Trophoblast cell (in vitro differentiated cells and primary cell): ENCODE data around the gene TENT5C.

Source experiments
- DNase-seq, 2 donors: peaks; one replicate each; pipeline ENCODE4 v3.0.0-alpha.2; 2016
- H2AFZ ChIP-seq: 2 replicates; pipeline ENCODE4 v1.6.1; 2013; ENCODE audit warnings: low read length, moderate library complexity, mild to moderate bottlenecking; ENCODE audit not compliant: insufficient read depth, poor library complexity
- H2AK5ac ChIP-seq: 2 replicates; pipeline ENCODE4 v1.6.1; 2013; ENCODE audit warnings: mild to moderate bottlenecking, low read length
- H2BK120ac ChIP-seq: 2 replicates; pipeline ENCODE4 v1.6.1; 2013; ENCODE audit warnings: low read length, mild to moderate bottlenecking, moderate library complexity; ENCODE audit not compliant: insufficient read depth, poor library complexity
- H2BK12ac ChIP-seq: 2 replicates; pipeline ENCODE4 v1.6.1; 2013; ENCODE audit warnings: mild to moderate bottlenecking, low read length, moderate library complexity
- H2BK5ac ChIP-seq: 2 replicates; pipeline ENCODE4 v1.6.1; 2013; ENCODE audit warnings: low read length, low read depth, moderate library complexity, mild to moderate bottlenecking; ENCODE audit not compliant: poor library complexity
- H3K14ac ChIP-seq: 2 replicates; pipeline ENCODE4 v1.6.1; 2013; ENCODE audit warnings: mild to moderate bottlenecking, low read length
- H3K18ac ChIP-seq: 2 replicates; pipeline ENCODE4 v1.6.1; 2013; ENCODE audit warnings: mild to moderate bottlenecking, low read length
- H3K23ac ChIP-seq: 2 replicates; pipeline ENCODE4 v1.6.1; 2013; ENCODE audit warnings: low read length
- H3K27ac ChIP-seq: 2 replicates; pipeline ENCODE4 v1.5.1; 2013; ENCODE audit warnings: low read depth, mild to moderate bottlenecking, inconsistent platforms, low read length, moderate library complexity
- H3K27me3 ChIP-seq: 2 replicates; pipeline ENCODE4 v1.6.1; 2013; ENCODE audit warnings: inconsistent platforms, mild to moderate bottlenecking, low read length, moderate library complexity; ENCODE audit not compliant: insufficient read depth
- H3K36me3 ChIP-seq, 2 experiments: 1 replicate in 1 of 2; 2 replicates in 1 of 2; pipeline ENCODE4 v1.6.1; 2013; ENCODE audit warnings: low read length in 2 of 2, mild to moderate bottlenecking in 2 of 2, moderate library complexity in 1 of 2; ENCODE audit not compliant: insufficient read depth in 2 of 2, control insufficient read depth in 1 of 2
- H3K4ac ChIP-seq: 2 replicates; pipeline ENCODE4 v1.6.1; 2013; ENCODE audit warnings: low read depth, mild to moderate bottlenecking, low read length, moderate library complexity
- H3K4me1 ChIP-seq, 2 experiments: 1 replicate in 1 of 2; 2 replicates in 1 of 2; pipeline ENCODE4 v1.6.1; 2013; ENCODE audit warnings: low read length in 2 of 2, mild to moderate bottlenecking in 2 of 2, moderate library complexity in 1 of 2; ENCODE audit not compliant: insufficient read depth in 2 of 2, control insufficient read depth in 1 of 2
- H3K4me2 ChIP-seq: 2 replicates; pipeline ENCODE4 v1.6.1; 2013; ENCODE audit warnings: inconsistent platforms, mild to moderate bottlenecking, low read length, moderate library complexity
- H3K4me3 ChIP-seq: 2 replicates; pipeline ENCODE4 v1.5.1; 2013; ENCODE audit warnings: mild to moderate bottlenecking, low read depth, low read length, inconsistent platforms
- H3K79me1 ChIP-seq: one replicate; pipeline ENCODE4 v1.6.1; 2013; ENCODE audit warnings: low read length
- H3K79me2 ChIP-seq: 2 replicates; pipeline ENCODE4 v1.6.1; 2013; ENCODE audit warnings: low read length, mild to moderate bottlenecking; ENCODE audit not compliant: control insufficient read depth, insufficient read depth, poor library complexity
- H3K9ac ChIP-seq: 2 replicates; pipeline ENCODE4 v1.6.1; 2013; ENCODE audit warnings: mild to moderate bottlenecking, low read length
- H3K9me3 ChIP-seq: 2 replicates; pipeline ENCODE4 v1.6.1; 2013; ENCODE audit warnings: low read depth, mild to moderate bottlenecking, control low read depth, inconsistent platforms, low read length; ENCODE audit not compliant: insufficient read depth
- H4K12ac ChIP-seq: 2 replicates; pipeline ENCODE4 v1.6.1; 2013; ENCODE audit warnings: low read depth, mild to moderate bottlenecking, low read length, moderate library complexity
- H4K8ac ChIP-seq: 2 replicates; pipeline ENCODE4 v1.6.1; 2013; ENCODE audit warnings: low read depth, mild to moderate bottlenecking, low read length, moderate library complexity
- H4K91ac ChIP-seq: one replicate; pipeline ENCODE4 v1.6.1; 2013; ENCODE audit warnings: low read depth, mild to moderate bottlenecking, low read length, moderate library complexity
- WGBS: extraction: QIAGEN DNeasy Blood & Tissue Kit; methylation state at CpG from one replicate; pipeline ENCODE4 v1.1.7; 2013; ENCODE audit warnings: missing lambda C conversion rate; ENCODE audit not compliant: insufficient read length, insufficient coverage; ENCODE audit errors: extremely low coverage; 5-methylcytosine and 5-hydroxymethylcytosine counted together

The TENT5C gene

DNA sequence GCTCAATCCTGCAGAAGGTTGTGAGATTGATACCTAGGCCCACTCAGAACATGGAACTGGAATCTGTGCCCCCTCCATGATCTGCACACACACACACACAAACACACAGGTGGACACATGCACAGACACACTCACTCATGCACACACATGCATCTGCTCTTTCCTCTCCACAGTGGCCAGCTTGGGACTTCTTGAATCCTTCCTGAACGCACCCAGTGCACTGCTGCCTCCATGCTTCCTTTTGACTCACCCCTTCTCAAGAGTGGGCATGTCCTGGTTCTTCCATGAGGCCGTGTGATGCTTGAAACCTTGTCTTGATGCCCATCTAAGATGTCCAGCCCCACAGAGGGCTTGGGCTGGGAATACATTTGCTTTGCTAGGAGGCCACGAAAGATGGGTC, 25.4 kb upstream of the TENT5C start:
- Histone ChIP-seq H3K79me2 (no peaks in the 10 kb centered on the region), H3K4me2 (no peak overlapping the region), H3K36me3 (no peaks in the 10 kb centered on the region), H3K4me3 (no peak overlapping the region), H2AFZ (no peak overlapping the region), H4K8ac (no peak overlapping the region), H3K9ac (no peak overlapping the region), H2BK12ac (no peak overlapping the region), H2BK120ac (no peak overlapping the region), H2BK5ac (no peak overlapping the region), H3K9me3 (peaks cover 2% of the 10 kb centered on the region), H4K91ac (no peak overlapping the region), H3K79me1 (no peaks in the 10 kb centered on the region), H3K27ac (no peak overlapping the region), H3K14ac (no peak overlapping the region), H3K4ac (no peak overlapping the region), H3K18ac (no peak overlapping the region), H3K27me3 (no peaks in the 10 kb centered on the region), H3K4me1 (no peaks in the 10 kb centered on the region), H4K12ac (no peak overlapping the region), H2AK5ac (no peak overlapping the region), H3K23ac (no peak overlapping the region)
- WGBS = no CpG with 5 or more reads among the region's 3 CpGs
- no peak for DNase-seq

DNA sequence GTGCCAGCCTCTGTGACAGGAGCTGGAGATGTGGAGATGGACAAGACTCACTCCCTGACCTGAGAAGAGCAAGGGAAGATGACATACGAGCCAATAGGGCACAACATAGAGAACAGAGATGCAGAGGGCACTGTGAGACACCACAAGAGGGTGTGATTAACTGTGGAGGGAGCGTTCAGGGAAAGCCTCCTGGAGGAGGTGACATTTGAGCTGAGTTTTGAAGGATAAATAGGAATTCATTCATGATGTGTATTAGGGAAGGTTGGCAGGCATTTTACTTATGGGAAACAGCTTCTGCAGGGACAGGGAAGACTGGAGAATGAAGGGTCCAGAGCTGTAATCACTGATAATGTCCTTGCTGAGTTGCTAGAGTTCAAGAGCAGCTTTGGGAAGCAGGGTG, 25.0 kb upstream of the TENT5C start:
- no peak for DNase-seq
- no peak overlapping the region for H2BK5ac ChIP-seq
- WGBS = no CpG with 5 or more reads among the region's 2 CpGs
- no peaks in the 10 kb centered on the region for H3K27me3 ChIP-seq
- H2BK12ac ChIP-seq = no peak overlapping the region
- no peak overlapping the region for H3K4ac ChIP-seq
- no peak overlapping the region for H2BK120ac ChIP-seq
- H3K79me2 ChIP-seq = no peaks in the 10 kb centered on the region
- no peak overlapping the region for H3K23ac ChIP-seq
- H3K9me3 ChIP-seq = peaks cover 2% of the 10 kb centered on the region
- no peak overlapping the region for H2AFZ ChIP-seq
- H3K9ac ChIP-seq = no peak overlapping the region
- H3K36me3 ChIP-seq = no peaks in the 10 kb centered on the region
- H4K12ac ChIP-seq = no peak overlapping the region
- no peak overlapping the region for H4K8ac ChIP-seq
- no peak overlapping the region for H2AK5ac ChIP-seq
- H4K91ac ChIP-seq = no peak overlapping the region
- H3K4me3 ChIP-seq = no peak overlapping the region
- no peak overlapping the region for H3K27ac ChIP-seq
- no peak overlapping the region for H3K14ac ChIP-seq
- H3K4me2 ChIP-seq = no peak overlapping the region
- no peak overlapping the region for H3K18ac ChIP-seq
- H3K79me1 ChIP-seq = no peaks in the 10 kb centered on the region
- no peaks in the 10 kb centered on the region for H3K4me1 ChIP-seq

DNA sequence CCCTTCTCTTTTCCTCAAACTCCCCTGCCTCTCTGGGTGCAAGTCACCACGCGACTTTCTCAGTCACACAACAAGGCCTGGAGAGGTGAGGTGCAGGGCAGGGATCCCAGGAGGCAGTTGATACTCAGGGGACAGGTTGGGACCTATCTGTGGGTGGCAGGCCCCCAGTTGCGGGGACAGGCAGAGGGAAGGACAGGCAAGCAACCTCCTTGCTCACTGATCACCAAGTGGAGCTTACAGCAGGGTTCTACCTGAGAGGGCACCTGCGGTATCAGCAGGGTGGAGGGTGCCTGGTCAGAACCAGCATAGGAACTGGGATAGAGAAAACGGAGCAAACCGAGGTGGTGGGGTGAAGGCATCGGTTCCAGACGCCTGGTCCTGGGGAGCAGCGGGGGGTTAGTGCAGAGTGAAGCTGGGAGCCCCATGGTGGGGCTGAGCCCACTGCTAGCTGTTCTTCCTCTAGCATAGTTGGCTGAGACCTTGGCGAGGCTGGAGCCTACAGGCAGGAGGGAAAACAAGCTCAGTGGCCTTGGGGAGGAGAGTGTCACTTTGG, 24.4 kb upstream of the TENT5C start:
- Histone ChIP-seq H4K8ac (no peak overlapping the region), H2AFZ (no peak overlapping the region), H3K18ac (no peak overlapping the region), H3K4me1 (no peaks in the 10 kb centered on the region), H3K79me1 (no peaks in the 10 kb centered on the region), H3K4me2 (no peak overlapping the region), H3K79me2 (no peaks in the 10 kb centered on the region), H3K14ac (no peak overlapping the region), H3K4ac (no peak overlapping the region), H3K9ac (no peak overlapping the region), H4K12ac (no peak overlapping the region), H3K23ac (no peak overlapping the region), H3K36me3 (no peaks in the 10 kb centered on the region), H4K91ac (no peak overlapping the region), H2BK12ac (no peak overlapping the region), H3K27me3 (no peaks in the 10 kb centered on the region), H3K27ac (no peak overlapping the region), H2BK5ac (no peak overlapping the region), H2BK120ac (no peak overlapping the region), H3K4me3 (no peak overlapping the region), H2AK5ac (no peak overlapping the region), H3K9me3 (peaks cover 2% of the 10 kb centered on the region)
- WGBS = no CpG with 5 or more reads among the region's 10 CpGs
- DNase-seq = no peak

DNA sequence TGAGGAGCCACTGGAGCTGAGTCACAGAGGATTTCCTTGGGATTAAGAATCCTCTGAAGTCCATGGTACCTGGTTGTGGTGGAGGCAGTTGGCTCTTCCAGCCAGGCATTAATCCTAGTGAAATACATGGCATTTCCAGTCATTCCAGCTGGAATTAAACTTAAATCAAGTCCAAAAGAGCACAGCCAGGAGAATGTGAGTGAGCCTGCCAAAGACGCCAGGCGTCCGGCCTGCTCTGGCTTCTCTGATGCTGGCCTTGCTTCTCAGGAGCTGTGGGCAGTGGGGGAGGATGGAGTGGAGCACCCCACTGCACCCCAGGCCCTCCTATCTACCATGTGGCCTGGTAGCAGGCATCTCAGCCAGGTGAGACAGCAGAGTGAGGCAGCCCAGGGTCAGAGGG, 23.4 kb upstream of the TENT5C start:
- H3K23ac ChIP-seq = no peak overlapping the region
- peaks cover 2% of the 10 kb centered on the region for H3K9me3 ChIP-seq
- H3K4ac ChIP-seq = no peak overlapping the region
- H4K8ac ChIP-seq = no peak overlapping the region
- no peak overlapping the region for H2BK12ac ChIP-seq
- H4K91ac ChIP-seq = no peak overlapping the region
- H3K27ac ChIP-seq = no peak overlapping the region
- no peak overlapping the region for H3K4me2 ChIP-seq
- H2AK5ac ChIP-seq = no peak overlapping the region
- H2BK120ac ChIP-seq = no peak overlapping the region
- no peak overlapping the region for H4K12ac ChIP-seq
- no peak overlapping the region for H2BK5ac ChIP-seq
- H3K9ac ChIP-seq = no peak overlapping the region
- no peak overlapping the region for H3K4me3 ChIP-seq
- no peaks in the 10 kb centered on the region for H3K79me2 ChIP-seq
- H3K79me1 ChIP-seq = no peaks in the 10 kb centered on the region
- no peaks in the 10 kb centered on the region for H3K27me3 ChIP-seq
- no peak overlapping the region for H3K18ac ChIP-seq
- no peak overlapping the region for H3K14ac ChIP-seq
- WGBS = no CpG with 5 or more reads among the region's 3 CpGs
- no peaks in the 10 kb centered on the region for H3K4me1 ChIP-seq
- H2AFZ ChIP-seq = no peak overlapping the region
- DNase-seq = no peak
- H3K36me3 ChIP-seq = no peaks in the 10 kb centered on the region
